Neural cell (in vitro differentiated cells): Measurements from ENCODE around the gene HTR2B. TPM values are rescaled to one million over a fixed set of nuclear protein-coding genes. Genes with fewer than 3 reads are reported as not detected.

Source experiments
- H2AFZ ChIP-seq: fragments of 200-600, 300-800 bp; sonication (generic), shearing (Covaris generic); 2 replicates; pipeline ENCODE4 v1.6.0; 2014; ENCODE audit warnings: low read depth, mild to moderate bottlenecking, antibody characterized with exemption, low read length, moderate library complexity
- H3F3A ChIP-seq: fragments of 200-600 bp; shearing (Covaris generic); 2 replicates; pipeline ENCODE4 v1.6.1; 2016; ENCODE audit warnings: mild to moderate bottlenecking, moderate library complexity, mixed read lengths, antibody characterized with exemption, low read length; ENCODE audit not compliant: insufficient read depth, poor library complexity, severe bottlenecking
- H3K27ac ChIP-seq: fragments of 200-600, 300-800 bp; sonication (generic), shearing (Covaris generic); 2 replicates; pipeline ENCODE4 v1.5.1; 2014; ENCODE audit warnings: mild to moderate bottlenecking, low read length, moderate library complexity
- H3K27me3 ChIP-seq: fragments of 300-800, 200-600 bp; sonication (generic), shearing (Covaris generic); 2 replicates; pipeline ENCODE4 v1.6.0; 2014; ENCODE audit warnings: mild to moderate bottlenecking, low read depth, low read length, moderate library complexity; ENCODE audit not compliant: insufficient read depth
- H3K36me3 ChIP-seq: fragments of 300-800, 200-600 bp; sonication (generic), shearing (Covaris generic); 2 replicates; pipeline ENCODE4 v1.5.1; 2014; ENCODE audit warnings: mild to moderate bottlenecking, antibody characterized with exemption, low read length, moderate library complexity; ENCODE audit not compliant: insufficient read depth
- H3K4me2 ChIP-seq: fragments of 300-800, 200-600 bp; sonication (generic), shearing (Covaris generic); 2 replicates; pipeline ENCODE4 v1.6.0; 2014; ENCODE audit warnings: mild to moderate bottlenecking, low read length
- H3K4me3 ChIP-seq: fragments of 300-800, 200-600 bp; sonication (generic), shearing (Covaris generic); 2 replicates; pipeline ENCODE4 v1.5.1; 2014; ENCODE audit warnings: mild to moderate bottlenecking, low read length, moderate library complexity
- H3K79me2 ChIP-seq: fragments of 200-600 bp; shearing (Covaris generic); replicated peaks from 2 replicates; pipeline ENCODE4 v1.6.0; 2014; ENCODE audit warnings: mild to moderate bottlenecking, low read length, moderate library complexity; ENCODE audit not compliant: insufficient read depth
- H3K9ac ChIP-seq: fragments of 300-800, 200-600 bp; sonication (generic), shearing (Covaris generic); 2 replicates; pipeline ENCODE4 v1.6.1; 2016; ENCODE audit warnings: mild to moderate bottlenecking, low read length, mixed read lengths
- H3K9me2 ChIP-seq: fragments of 200-600 bp; shearing (Covaris generic); 2 replicates; pipeline ENCODE4 v1.6.1; 2016; ENCODE audit warnings: mild to moderate bottlenecking, low read length, mixed read lengths; ENCODE audit not compliant: insufficient read depth
- H3K9me3 ChIP-seq: fragments of 200-600, 300-800 bp; sonication (generic), shearing (Covaris generic); 2 replicates; pipeline ENCODE4 v1.6.1; 2016; ENCODE audit warnings: mild to moderate bottlenecking, mixed run types, low read length, moderate library complexity, mixed read lengths
- H4K20me1 ChIP-seq: fragments of 200-600 bp; shearing (Covaris generic); 2 replicates; pipeline ENCODE4 v1.6.1; 2016; ENCODE audit warnings: mild to moderate bottlenecking, mixed run types; ENCODE audit not compliant: insufficient read depth
- CTCF ChIP-seq: fragments of 450-650 bp; IDR thresholded peaks from 2 replicates; pipeline ENCODE4 v1.5.1; 2014; ENCODE audit warnings: antibody characterized with exemption, mild to moderate bottlenecking, moderate library complexity; ENCODE audit not compliant: poor library complexity, severe bottlenecking
- EP300 ChIP-seq: fragments of 450-650 bp; conservative IDR thresholded peaks from 2 replicates; pipeline ENCODE4 v1.6.1; 2014; ENCODE audit warnings: antibody characterized with exemption, mild to moderate bottlenecking, moderate library complexity; ENCODE audit not compliant: poor library complexity, severe bottlenecking
- EZH2 ChIP-seq: fragments of 200-600, 300-800 bp; shearing (Covaris generic), sonication (generic); IDR thresholded peaks from 2 replicates; pipeline ENCODE4 v1.6.1; 2014; ENCODE audit warnings: antibody characterized with exemption, low read length, borderline replicate concordance, mild to moderate bottlenecking; ENCODE audit not compliant: insufficient read depth, poor library complexity, severe bottlenecking
- MXI1 ChIP-seq: fragments of 450-650 bp; conservative IDR thresholded peaks from 2 replicates; pipeline ENCODE4 v1.6.1; 2014; ENCODE audit warnings: antibody characterized with exemption, mild to moderate bottlenecking; ENCODE audit not compliant: poor library complexity, severe bottlenecking
- POLR2AphosphoS5 ChIP-seq: IDR thresholded peaks from 2 replicates; pipeline ENCODE4 v1.6.1; 2012
- RAD21 ChIP-seq: fragments of 450-650 bp; conservative IDR thresholded peaks from 2 replicates; pipeline ENCODE4 v1.6.1; 2014; ENCODE audit warnings: antibody characterized with exemption, mild to moderate bottlenecking, moderate library complexity
- REST ChIP-seq: IDR thresholded peaks from 2 replicates; pipeline ENCODE4 v1.6.1; 2012; ENCODE audit warnings: borderline replicate concordance
- SMC3 ChIP-seq: fragments of 450-650 bp; conservative IDR thresholded peaks from 2 replicates; pipeline ENCODE4 v1.6.1; 2014; ENCODE audit warnings: antibody characterized with exemption, mild to moderate bottlenecking, moderate library complexity; ENCODE audit not compliant: poor library complexity
- TAF1 ChIP-seq: IDR thresholded peaks from 2 replicates; pipeline ENCODE4 v1.6.1; 2012; ENCODE audit warnings: low read depth
- polyA plus RNA-seq: library from polyadenylated mRNA; depleted of rRNA; stranded (reverse); fragments of >200 nt; gene quantifications from 2 replicates; pipeline ENCODE4 v1.2.3, GENCODE V29; 2014

HTR2B gene
- polyA plus RNA-seq, 1 donor from 2014 or later = not detected

- no peak overlapping the region for H2AFZ ChIP-seq
- H3K79me2 ChIP-seq = no peaks in the 10 kb centered on the region
- H3F3A ChIP-seq = no peaks in the 10 kb centered on the region
- H3K27me3 ChIP-seq = no peaks in the 10 kb centered on the region
- H3K4me2 ChIP-seq = no peak overlapping the region
- TF ChIP-seq EP300 = no peak
- no peak for TF ChIP-seq MXI1
- no peak for TF ChIP-seq RAD21
- TF ChIP-seq TAF1 = no peak
- no peak for TF ChIP-seq CTCF
- TF ChIP-seq EZH2 = no peak
- no peak for TF ChIP-seq SMC3
- TF ChIP-seq POLR2AphosphoS5 = no peak
- TF ChIP-seq REST = no peak
- no peaks in the 10 kb centered on the region for H3K9me2 ChIP-seq
- no peaks in the 10 kb centered on the region for H4K20me1 ChIP-seq
- H3K9me3 ChIP-seq = peaks cover 5% of the 10 kb centered on the region
- no peak overlapping the region for H3K9ac ChIP-seq
- no peaks in the 10 kb centered on the region for H3K36me3 ChIP-seq
- H3K4me3 ChIP-seq = no peak overlapping the region
- no peak overlapping the region for H3K27ac ChIP-seq
Observed at GRCh38 chr2:231094736-231095346, 30.0 kb downstream of the HTR2B start.

- no peak overlapping the region for H2AFZ ChIP-seq
- H3K9ac ChIP-seq = no peak overlapping the region
- peaks cover 2% of the 10 kb centered on the region for H3K9me3 ChIP-seq
- no peak overlapping the region for H3K27ac ChIP-seq
- H3K27me3 ChIP-seq = no peaks in the 10 kb centered on the region
- TF ChIP-seq EZH2 (no peak), RAD21 (no peak), MXI1 (no peak), SMC3 (no peak), TAF1 (no peak), CTCF (no peak), REST (no peak), POLR2AphosphoS5 (no peak), EP300 (no peak)
- no peak overlapping the region for H3K4me2 ChIP-seq
- no peaks in the 10 kb centered on the region for H4K20me1 ChIP-seq
- no peak overlapping the region for H3K4me3 ChIP-seq
- H3K9me2 ChIP-seq = no peaks in the 10 kb centered on the region
- peaks cover 2% of the 10 kb centered on the region for H3K36me3 ChIP-seq
- H3K79me2 ChIP-seq = no peaks in the 10 kb centered on the region
- H3F3A ChIP-seq = no peaks in the 10 kb centered on the region
Observed at GRCh38 chr2:231093933-231094332, 30.9 kb downstream of the HTR2B start.
